GM08714 (cell line): ENCODE measurements around the gene MRC1.

ENCODE experiments used
- H3K4me3 ChIP-seq: fragments of 200-500 bp; sonication (Bioruptor generic); 2 replicates; pipeline ENCODE4 v1.5.1; 2014; ENCODE audit warnings: mild to moderate bottlenecking, low read length, inconsistent platforms
- ZNF274 ChIP-seq: IDR thresholded peaks from 2 replicates; pipeline ENCODE4 v1.6.1; 2012; ENCODE audit warnings: mild to moderate bottlenecking, low read depth, low read length

The MRC1 gene

GRCh38 chr10:17808971-17809841 is at the start of gene MRC1:
MRC1 (plus strand) TSS chr10:17809348; CDS start chr10:17809466, 118 bp downstream.
- TF ChIP-seq ZNF274 = no peak
- H3K4me3 ChIP-seq = no peak within 1 kb of the TSS

DNA sequence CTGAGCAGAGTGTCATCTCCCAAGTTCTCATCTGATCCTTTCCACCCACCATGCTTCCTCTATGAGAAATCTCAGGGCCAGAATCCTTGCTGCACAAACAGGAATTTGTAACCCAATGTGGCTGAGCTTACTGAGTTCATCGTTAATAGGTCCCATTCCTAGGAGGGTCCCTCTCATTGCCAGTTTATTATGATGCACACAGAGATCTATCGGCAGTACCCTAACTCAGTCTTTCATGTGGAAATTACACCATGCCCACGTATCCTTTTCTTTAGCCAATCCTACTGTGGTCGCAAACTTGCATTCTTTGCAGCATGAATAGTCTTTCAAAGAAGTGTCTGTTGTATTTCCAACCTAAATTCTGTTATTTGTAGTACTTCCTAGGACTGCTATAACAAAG is 45.0 kb upstream of the MRC1 start:
- no peak for TF ChIP-seq ZNF274
- H3K4me3 ChIP-seq = no peak overlapping the region

DNA sequence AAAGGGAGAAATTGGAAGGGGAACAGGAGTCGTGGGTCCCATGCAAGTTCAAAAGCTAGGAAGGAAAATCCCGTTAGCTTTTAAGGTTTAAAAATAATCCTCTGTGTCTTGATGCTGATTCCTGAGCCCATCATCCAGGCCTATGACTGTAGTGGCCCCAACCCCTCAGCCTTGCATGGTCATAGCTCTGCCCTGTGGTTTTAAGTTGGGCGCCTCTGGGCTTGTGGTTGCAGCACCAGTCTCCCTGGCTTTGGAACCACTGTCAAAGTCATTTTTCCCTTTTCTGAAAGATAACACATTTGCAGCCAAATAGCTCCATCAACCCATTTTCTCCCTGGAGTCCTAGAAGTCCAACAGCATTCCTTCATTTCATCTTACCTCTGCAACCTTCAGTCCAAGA is 43.5 kb upstream of the MRC1 start:
- no peak overlapping the region for H3K4me3 ChIP-seq
- TF ChIP-seq ZNF274 = no peak

GRCh38 chr10:17766731-17767130 is 42.4 kb upstream of the MRC1 start:
- TF ChIP-seq ZNF274 = no peak
- no peak overlapping the region for H3K4me3 ChIP-seq

DNA sequence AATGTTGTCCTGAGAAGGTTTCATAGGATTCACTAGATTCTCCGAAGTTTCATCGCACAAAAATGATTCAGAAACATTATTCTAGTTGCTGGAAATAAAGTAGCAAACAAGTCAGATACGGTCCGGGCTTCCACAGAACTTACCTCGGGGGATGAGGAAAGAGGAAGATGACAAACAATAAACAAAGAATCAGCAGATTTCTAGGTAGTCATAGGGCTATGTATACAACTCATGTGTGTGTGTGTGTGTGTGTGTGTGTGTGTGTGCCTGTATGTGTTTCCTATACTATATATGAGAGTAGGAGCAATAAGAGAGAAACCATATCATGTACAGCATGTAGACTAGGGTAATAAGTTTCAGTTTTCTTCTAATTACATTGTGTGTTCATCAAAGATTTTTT is 40.7 kb upstream of the MRC1 start:
- H3K4me3 ChIP-seq = no peak overlapping the region
- TF ChIP-seq ZNF274 = no peak

GRCh38 chr10:17768957-17769356 is 40.2 kb upstream of the MRC1 start:
- H3K4me3 ChIP-seq = no peak overlapping the region
- no peak for TF ChIP-seq ZNF274

DNA sequence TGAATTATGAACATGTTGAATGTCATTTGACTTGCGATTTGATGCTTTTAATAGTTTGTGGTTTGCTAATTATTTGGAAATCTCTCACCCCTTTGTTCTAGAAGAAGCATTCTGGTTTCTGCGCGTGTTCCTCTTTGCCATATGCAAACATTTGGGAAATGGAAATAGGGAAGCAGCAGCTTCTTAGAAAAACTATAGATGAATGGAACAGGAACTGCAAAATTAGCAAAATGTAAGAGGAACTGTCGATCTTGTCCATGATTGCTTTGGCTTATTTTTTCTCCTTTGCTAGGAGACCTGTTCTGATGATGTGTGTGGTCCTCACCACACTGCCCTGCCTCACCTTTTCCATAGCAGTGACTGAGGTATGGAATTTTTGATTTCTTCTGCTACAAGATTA is 38.1 kb upstream of the MRC1 start:
- TF ChIP-seq ZNF274 = no peak
- H3K4me3 ChIP-seq = no peak overlapping the region

GRCh38 chr10:17779784-17780183 is 29.4 kb upstream of the MRC1 start:
- TF ChIP-seq ZNF274 = no peak
- H3K4me3 ChIP-seq = no peak overlapping the region

DNA sequence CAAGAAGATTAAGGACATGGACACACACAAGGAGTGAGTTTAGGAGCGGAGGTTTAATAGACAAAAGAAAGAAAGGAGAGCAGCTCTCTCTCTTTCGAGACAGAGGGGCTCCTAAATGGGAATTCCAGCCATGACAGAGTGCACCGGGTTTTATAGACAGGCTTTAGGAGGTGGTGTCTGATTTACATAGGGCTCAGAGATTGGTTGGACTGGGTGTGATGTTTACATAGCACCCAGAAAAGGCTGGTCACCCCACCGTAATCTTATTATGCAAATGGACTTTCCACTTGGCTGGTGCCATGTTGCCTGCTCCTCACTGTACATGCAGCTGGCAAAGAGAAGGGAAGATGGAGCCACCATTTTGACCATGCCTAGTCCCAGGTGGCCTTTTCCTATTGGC is 28.4 kb upstream of the MRC1 start:
- H3K4me3 ChIP-seq = no peak overlapping the region
- TF ChIP-seq ZNF274 = no peak

- H3K4me3 ChIP-seq = no peak overlapping the region
- no peak for TF ChIP-seq ZNF274
Observed at GRCh38 chr10:17781856-17782255, 27.3 kb upstream of the MRC1 start.

- no peak for TF ChIP-seq ZNF274
- H3K4me3 ChIP-seq = no peak overlapping the region
Observed at GRCh38 chr10:17782921-17783665, 26.1 kb upstream of the MRC1 start.

- no peak for TF ChIP-seq ZNF274
- no peak overlapping the region for H3K4me3 ChIP-seq
Observed at GRCh38 chr10:17783751-17784150, 25.4 kb upstream of the MRC1 start.

GRCh38 chr10:17784688-17785087 is 24.5 kb upstream of the MRC1 start:
- TF ChIP-seq ZNF274 = no peak
- no peak overlapping the region for H3K4me3 ChIP-seq

- no peak for TF ChIP-seq ZNF274
- H3K4me3 ChIP-seq = no peak overlapping the region
Observed at GRCh38 chr10:17785276-17785930, 23.7 kb upstream of the MRC1 start.

- no peak overlapping the region for H3K4me3 ChIP-seq
- no peak for TF ChIP-seq ZNF274
Observed at GRCh38 chr10:17787087-17787961, 21.8 kb upstream of the MRC1 start.
